Body of pancreas (tissue), 4 donors: Measurements from ENCODE around the gene AKR1C8. TPM values are rescaled to one million over a fixed set of nuclear protein-coding genes. Genes with fewer than 3 reads are reported as not detected.

ENCODE experiments used
- ATAC-seq: fragments of 150-250 bp; one replicate; pipeline ENCODE4 v1.9.1; 2016
- DNase-seq, 4 donors: peaks; one replicate each; pipeline ENCODE4 v3.0.0-alpha.2; 2019
- H3K27ac ChIP-seq, 4 donors: fragments of 200-600 bp; sonication (generic); 1 replicate in 3 of 4; 2 replicates in 1 of 4; pipeline versions ENCODE4 v1.5.1 to v1.6.1; 2016 to 2019; ENCODE audit warnings: mild to moderate bottlenecking in 1 of 4, mixed read lengths in 1 of 4, moderate library complexity in 1 of 4
- H3K27me3 ChIP-seq, 2 donors: fragments of 200-600 bp; sonication (generic); one replicate each; pipeline ENCODE4 v1.6.0; 2016; ENCODE audit warnings: mild to moderate bottlenecking in 1 of 2
- H3K36me3 ChIP-seq, 2 donors: fragments of 200-600 bp; sonication (generic); replicated peaks in 1 of 2; 2 replicates each; pipeline ENCODE4 v1.5.1; 2016; ENCODE audit warnings: low read depth in 2 of 2; ENCODE audit not compliant: insufficient read depth in 1 of 2
- H3K4me1 ChIP-seq: fragments of 200-600 bp; sonication (generic); one replicate; pipeline ENCODE4 v1.6.0; 2016
- H3K4me3 ChIP-seq, 2 donors: fragments of 200-600 bp; sonication (generic); 1 replicate in 1 of 2; 2 replicates in 1 of 2; pipeline ENCODE4 v1.5.1; 2016 to 2019
- H3K9me3 ChIP-seq, 3 donors: fragments of 200-600 bp; sonication (generic); 1 replicate in 2 of 3; 2 replicates in 1 of 3; pipeline ENCODE4 v1.5.1; 2016
- POLR2A ChIP-seq, 3 donors: fragments of 450-650 bp; IDR thresholded peaks; one replicate each; pipeline ENCODE4 v1.6.1; 2016; ENCODE audit warnings: antibody characterized with exemption in 3 of 3, mild to moderate bottlenecking in 2 of 3
- WGBS, 2 donors: methylation state at CpG; one replicate each; pipeline ENCODE4 v1.1.5; 2017; 5-methylcytosine and 5-hydroxymethylcytosine counted together
- intact Hi-C: fragments of 100-400 bp; cut with DNase I; formaldehyde crosslinking; loops from one replicate; pipeline ENCODE4 v1.15.1; 2023
- total RNA-seq, 2 donors: library from RNA; depleted of rRNA; stranded (reverse); fragments of >200 nt; gene quantifications; one replicate each; pipeline ENCODE4 v1.1.0, GENCODE V29; 2016
- TF ChIP-seq, protein P1 (sequence below), 7 experiments: fragments of 450-650 bp in 4 of 7; fragments of 200-600 bp in 3 of 7; sonication (generic) in 3 of 7; IDR thresholded peaks; one replicate each; pipeline ENCODE4 v1.5.1; 2016 to 2019; ENCODE audit warnings: antibody characterized with exemption in 7 of 7

The AKR1C8 gene
- total RNA-seq, 2 donors from 2014 or later: not detected

DNA sequence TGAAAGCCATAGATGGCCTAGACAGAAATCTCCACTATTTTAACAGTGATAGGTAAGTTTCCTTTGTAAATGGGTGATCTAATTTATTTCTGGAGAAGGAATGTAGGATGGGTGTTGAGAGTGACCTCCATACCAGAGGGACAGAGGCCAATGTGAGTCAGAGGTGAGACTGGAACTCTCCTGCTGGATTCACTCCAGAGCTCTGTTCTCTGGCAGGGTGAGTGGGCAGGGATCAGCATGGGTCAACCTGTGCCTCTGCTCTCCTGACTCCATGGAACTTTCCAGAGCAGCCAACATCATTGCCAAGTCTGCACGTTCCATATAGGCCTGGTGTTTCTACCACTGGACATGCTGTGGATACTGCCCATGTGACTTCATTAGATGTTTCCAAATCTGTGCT is 79.3 kb downstream of the AKR1C8 start:
- Histone ChIP-seq H3K4me1 (peaks cover 4% of the 10 kb centered on the region), H3K4me3 (no peak overlapping the region), H3K36me3 (peaks cover 4 to 5% of the 10 kb centered on the region in 2 donors), H3K27ac (no peak overlapping the region), H3K9me3 (no peaks in the 10 kb centered on the region), H3K27me3 (no peaks in the 10 kb centered on the region)
- intact Hi-C loops: no loop called here
- ATAC-seq (no peak), DNase-seq (peak in 1 of 4 donors; percentile 18)
- TF ChIP-seq, protein P1, sequence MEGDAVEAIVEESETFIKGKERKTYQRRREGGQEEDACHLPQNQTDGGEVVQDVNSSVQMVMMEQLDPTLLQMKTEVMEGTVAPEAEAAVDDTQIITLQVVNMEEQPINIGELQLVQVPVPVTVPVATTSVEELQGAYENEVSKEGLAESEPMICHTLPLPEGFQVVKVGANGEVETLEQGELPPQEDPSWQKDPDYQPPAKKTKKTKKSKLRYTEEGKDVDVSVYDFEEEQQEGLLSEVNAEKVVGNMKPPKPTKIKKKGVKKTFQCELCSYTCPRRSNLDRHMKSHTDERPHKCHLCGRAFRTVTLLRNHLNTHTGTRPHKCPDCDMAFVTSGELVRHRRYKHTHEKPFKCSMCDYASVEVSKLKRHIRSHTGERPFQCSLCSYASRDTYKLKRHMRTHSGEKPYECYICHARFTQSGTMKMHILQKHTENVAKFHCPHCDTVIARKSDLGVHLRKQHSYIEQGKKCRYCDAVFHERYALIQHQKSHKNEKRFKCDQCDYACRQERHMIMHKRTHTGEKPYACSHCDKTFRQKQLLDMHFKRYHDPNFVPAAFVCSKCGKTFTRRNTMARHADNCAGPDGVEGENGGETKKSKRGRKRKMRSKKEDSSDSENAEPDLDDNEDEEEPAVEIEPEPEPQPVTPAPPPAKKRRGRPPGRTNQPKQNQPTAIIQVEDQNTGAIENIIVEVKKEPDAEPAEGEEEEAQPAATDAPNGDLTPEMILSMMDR (IDR thresholded peaks at IDR 0.05): no peak
- no peak for TF ChIP-seq POLR2A (IDR thresholded peaks at IDR 0.05)
- 100% methylated on average over 1 of the region's 1 CpG for WGBS, 2 donors

Other genes with a start within 250 kb of the AKR1C8 start
- 10 to 100 TPM; 18.9 to 49.4 TPM for gene AKR1C1, start 221.7 kb downstream of the AKR1C8 start, total RNA-seq
- 1 to 10 TPM; 3.1 to 5.6 TPM for gene AKR1C2, start 181.3 kb downstream of the AKR1C8 start, total RNA-seq
- gene AKR1C3, start 90.7 kb downstream of the AKR1C8 start, total RNA-seq: 10 to 100 TPM; 31.1 to 34.6 TPM
- 1 to 10 TPM in 1 of 2 donors, not detected in 1; 1.0 TPM for gene AKR1C4, start 11.7 kb upstream of the AKR1C8 start, total RNA-seq
- gene UCN3, start 179.8 kb upstream of the AKR1C8 start, total RNA-seq: 1 to 10 TPM in 1 of 2 donors, not detected in 1; 1.0 TPM
- not detected for gene TUBAL3, start 219.7 kb upstream of the AKR1C8 start, total RNA-seq
- gene NET1, start 227.4 kb upstream of the AKR1C8 start, total RNA-seq: 10 to 100 TPM; 37.9 to 70.3 TPM